HepG2 (cell line): ENCODE measurements around the gene SRSF2. TPM values are rescaled to one million over a fixed set of nuclear protein-coding genes. Genes with fewer than 3 reads are reported as not detected.

Source experiments
- CCDC6 ChIP-seq: sonication (generic); formaldehyde crosslinking; IDR thresholded peaks from 2 replicates; pipeline ENCODE4 v1.8.1; 2022; ENCODE audit warnings: mild to moderate bottlenecking, missing genetic modification reagents, moderate library complexity
- FOXA1 ChIP-seq, 2 experiments: fragments of 450-650 bp in 1 of 2; sonication (generic) in 1 of 2; formaldehyde crosslinking in 1 of 2; IDR thresholded peaks; 2 replicates each; pipeline versions ENCODE4 v1.4.0 to v1.6.1; 2016 to 2020; ENCODE audit warnings: missing genetic modification reagents in 1 of 2
- HOXA5 ChIP-seq: sonication (generic); formaldehyde crosslinking; IDR thresholded peaks from 2 replicates; pipeline ENCODE4 v1.4.0; 2020; ENCODE audit warnings: missing genetic modification reagents
- JARID2 ChIP-seq: sonication (generic); formaldehyde crosslinking; IDR thresholded peaks from 2 replicates; pipeline ENCODE4 v1.8.1; 2023; ENCODE audit warnings: missing genetic modification reagents, inconsistent platforms; ENCODE audit not compliant: insufficient replicate concordance
- KLF9 ChIP-seq: IDR thresholded peaks from 2 replicates; pipeline ENCODE4 v1.6.1; 2016; ENCODE audit warnings: low read depth
- MAF1 ChIP-seq: sonication (generic); formaldehyde crosslinking; IDR thresholded peaks from 2 replicates; pipeline ENCODE4 v1.5.0; 2020; ENCODE audit warnings: missing genetic modification reagents, borderline replicate concordance
- MTF1 ChIP-seq: sonication (generic); formaldehyde crosslinking; IDR thresholded peaks from 2 replicates; pipeline ENCODE4 v1.5.0; 2020; ENCODE audit warnings: missing genetic modification reagents
- NCOA5 ChIP-seq: sonication (generic); formaldehyde crosslinking; IDR thresholded peaks from 2 replicates; pipeline ENCODE4 v1.4.0; 2020; ENCODE audit warnings: missing genetic modification reagents
- NR1H2 ChIP-seq: sonication (generic); formaldehyde crosslinking; IDR thresholded peaks from 2 replicates; pipeline ENCODE4 v1.8.1; 2022; ENCODE audit warnings: low read depth, missing genetic modification reagents, borderline replicate concordance
- PRPF4 ChIP-seq: fragments of 200-400 bp; formaldehyde crosslinking; IDR thresholded peaks from 2 replicates; pipeline ENCODE4 v1.6.1; 2016; ENCODE audit warnings: low read length, low read depth; ENCODE audit not compliant: poor library complexity, severe bottlenecking
- RORA ChIP-seq: sonication (generic); formaldehyde crosslinking; IDR thresholded peaks from 2 replicates; pipeline ENCODE4 v1.5.0; 2020; ENCODE audit warnings: mild to moderate bottlenecking, missing genetic modification reagents, moderate library complexity
- SMAD9 ChIP-seq: sonication (generic); formaldehyde crosslinking; IDR thresholded peaks from 2 replicates; pipeline ENCODE4 v1.5.1; 2020; ENCODE audit warnings: mild to moderate bottlenecking, missing genetic modification reagents
- SOX5 ChIP-seq: IDR thresholded peaks from 2 replicates; pipeline ENCODE4 v1.6.1; 2016; ENCODE audit warnings: borderline replicate concordance
- TCF7L2 ChIP-seq: IDR thresholded peaks from 2 replicates; pipeline ENCODE4 v1.6.1; 2011; ENCODE audit warnings: mild to moderate bottlenecking, low read depth, low read length, moderate library complexity
- ZFP1 ChIP-seq: IDR thresholded peaks from 2 replicates; pipeline ENCODE4 v1.6.1; 2016
- ZFP37 ChIP-seq: sonication (generic); formaldehyde crosslinking; IDR thresholded peaks from 2 replicates; pipeline ENCODE4 v1.4.0; 2020; ENCODE audit warnings: missing genetic modification reagents, borderline replicate concordance
- ZNF136 ChIP-seq: sonication (generic); formaldehyde crosslinking; IDR thresholded peaks from 2 replicates; pipeline ENCODE4 v1.8.1; 2022; ENCODE audit warnings: low read depth, mild to moderate bottlenecking, moderate library complexity, missing genetic modification reagents
- ZNF24 ChIP-seq: fragments of 450-650 bp; IDR thresholded peaks from 2 replicates; pipeline ENCODE4 v1.6.1; 2017; ENCODE audit warnings: antibody characterized with exemption, mild to moderate bottlenecking
- ZNF274 ChIP-seq: sonication (generic); formaldehyde crosslinking; IDR thresholded peaks from 2 replicates; pipeline ENCODE4 v1.5.1; 2020; ENCODE audit warnings: mild to moderate bottlenecking, missing genetic modification reagents
- ZNF431 ChIP-seq: sonication (generic); formaldehyde crosslinking; IDR thresholded peaks from 2 replicates; pipeline ENCODE4 v1.9.0; 2022; ENCODE audit warnings: missing genetic modification reagents, low read depth, mild to moderate bottlenecking, borderline replicate concordance
- ZNF773 ChIP-seq: sonication (generic); formaldehyde crosslinking; IDR thresholded peaks from 2 replicates; pipeline ENCODE4 v1.4.0; 2020; ENCODE audit warnings: missing genetic modification reagents, borderline replicate concordance
- ZXDC ChIP-seq: sonication (generic); formaldehyde crosslinking; IDR thresholded peaks from 2 replicates; pipeline ENCODE4 v1.5.0; 2020; ENCODE audit warnings: mild to moderate bottlenecking, missing genetic modification reagents
- polyA plus RNA-seq, 8 experiments: library from polyadenylated mRNA; depleted of rRNA in 3 of 8; stranded (reverse) in 7 of 8; unstranded in 1 of 8; fragments of >200 nt; fragmentation: Illumina TruSeq in 4 of 8; extraction: Trizol in 4 of 8; gene quantifications; 2 replicates each; pipeline versions ENCODE4 v1.2.1 to v1.2.3, GENCODE V29; 2011 to 2016; ENCODE audit warnings: low read depth in 4 of 8, missing spikeins in 1 of 8, mixed read lengths in 1 of 8; ENCODE audit not compliant: insufficient read depth in 1 of 8
- total RNA-seq, 5 experiments: library from RNA; depleted of rRNA; stranded (reverse); fragments of >200 nt; fragmentation: Illumina TruSeq; extraction: Trizol; gene quantifications; 2 replicates each; pipeline ENCODE4 v1.2.3, GENCODE V29; 2016; ENCODE audit warnings: low read depth in 1 of 5
- TF ChIP-seq, protein P1 (sequence below): IDR thresholded peaks from 2 replicates; pipeline ENCODE4 v1.6.1; 2016; ENCODE audit warnings: control low read depth
- TF ChIP-seq, protein P2 (sequence below): sonication (generic); formaldehyde crosslinking; conservative IDR thresholded peaks from 2 replicates; pipeline ENCODE4 v1.8.1; 2023; ENCODE audit warnings: missing genetic modification reagents
- TF ChIP-seq, protein P3 (sequence below): sonication (generic); formaldehyde crosslinking; IDR thresholded peaks from 2 replicates; pipeline ENCODE4 v1.8.0; 2022; ENCODE audit warnings: missing genetic modification reagents, low read depth, mild to moderate bottlenecking, borderline replicate concordance

SRSF2 gene
- total and polyA plus RNA-seq, 2 of the 13 experiments (the other 11 are each of a cell fraction or from before 2014, with no cell fraction given): 306 to 319 TPM

DNA sequence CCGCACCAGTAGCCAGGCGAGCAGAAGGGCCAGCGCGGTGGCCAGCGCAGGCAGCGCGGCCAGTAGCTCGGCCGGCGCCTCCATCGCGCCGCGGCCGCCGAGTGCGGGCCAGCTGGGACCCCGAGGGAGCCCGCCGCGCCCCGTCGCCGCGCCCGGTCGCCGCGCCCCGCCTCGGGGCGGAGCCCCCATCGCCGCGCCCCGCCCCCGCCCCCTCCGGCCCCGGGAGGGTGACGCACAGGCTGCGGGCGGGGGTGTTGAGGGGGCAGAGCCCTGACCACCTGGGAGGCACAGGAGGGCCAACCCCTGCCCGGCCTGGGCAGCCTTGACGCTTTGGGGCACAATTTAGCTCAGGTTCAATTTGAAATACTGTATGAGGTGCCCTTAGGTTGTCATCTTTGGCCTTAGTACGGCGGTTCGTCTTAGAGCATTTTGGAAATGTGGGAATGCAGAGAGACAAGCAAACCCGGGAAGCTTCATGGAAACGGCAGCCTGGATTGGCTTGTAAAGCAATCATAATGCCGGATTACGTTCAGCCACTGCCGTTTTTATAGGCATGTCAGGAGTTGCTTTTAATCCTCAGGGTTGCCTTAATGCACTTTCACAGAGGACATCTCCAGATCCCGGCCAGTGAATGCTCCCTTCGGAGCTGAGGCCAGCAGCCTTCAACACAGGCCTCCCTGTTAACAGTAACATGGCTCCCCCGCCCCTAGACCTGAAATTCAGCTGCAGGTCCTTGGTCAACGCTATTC, 26.1 kb downstream of the SRSF2 start, which contains the start of gene MXRA7 (continued):
- no peak for TF ChIP-seq ZXDC
- TF ChIP-seq ZFP1 (CRISPR knock-in tag): no peak
- TF ChIP-seq, protein P1, sequence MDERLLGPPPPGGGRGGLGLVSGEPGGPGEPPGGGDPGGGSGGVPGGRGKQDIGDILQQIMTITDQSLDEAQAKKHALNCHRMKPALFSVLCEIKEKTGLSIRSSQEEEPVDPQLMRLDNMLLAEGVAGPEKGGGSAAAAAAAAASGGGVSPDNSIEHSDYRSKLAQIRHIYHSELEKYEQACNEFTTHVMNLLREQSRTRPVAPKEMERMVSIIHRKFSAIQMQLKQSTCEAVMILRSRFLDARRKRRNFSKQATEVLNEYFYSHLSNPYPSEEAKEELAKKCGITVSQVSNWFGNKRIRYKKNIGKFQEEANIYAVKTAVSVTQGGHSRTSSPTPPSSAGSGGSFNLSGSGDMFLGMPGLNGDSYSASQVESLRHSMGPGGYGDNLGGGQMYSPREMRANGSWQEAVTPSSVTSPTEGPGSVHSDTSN (CRISPR knock-in tag): no peak
- TF ChIP-seq CCDC6 (CRISPR knock-in tag): no peak
- no peak for TF ChIP-seq ZNF773 (CRISPR knock-in tag)
- no peak for TF ChIP-seq ZNF136 (CRISPR knock-in tag)
- TF ChIP-seq KLF9 (CRISPR knock-in tag): no peak
- TF ChIP-seq ZNF274 (CRISPR knock-in tag): no peak; the same call in 1 of the 2 replicates
- no peak for TF ChIP-seq MAF1
- no peak for TF ChIP-seq TCF7L2
- TF ChIP-seq JARID2 (CRISPR knock-in tag): no peak
- no peak for TF ChIP-seq MTF1 (CRISPR knock-in tag)
- no peak for TF ChIP-seq RORA
- TF ChIP-seq ZNF24: no peak
- no peak for TF ChIP-seq HOXA5 (CRISPR knock-in tag)
- TF ChIP-seq FOXA1 (IDR thresholded peaks at IDR 0.05): no peak
- TF ChIP-seq FOXA1 (CRISPR knock-in tag; IDR thresholded peaks at IDR 0.05): no peak
- TF ChIP-seq, protein P2, sequence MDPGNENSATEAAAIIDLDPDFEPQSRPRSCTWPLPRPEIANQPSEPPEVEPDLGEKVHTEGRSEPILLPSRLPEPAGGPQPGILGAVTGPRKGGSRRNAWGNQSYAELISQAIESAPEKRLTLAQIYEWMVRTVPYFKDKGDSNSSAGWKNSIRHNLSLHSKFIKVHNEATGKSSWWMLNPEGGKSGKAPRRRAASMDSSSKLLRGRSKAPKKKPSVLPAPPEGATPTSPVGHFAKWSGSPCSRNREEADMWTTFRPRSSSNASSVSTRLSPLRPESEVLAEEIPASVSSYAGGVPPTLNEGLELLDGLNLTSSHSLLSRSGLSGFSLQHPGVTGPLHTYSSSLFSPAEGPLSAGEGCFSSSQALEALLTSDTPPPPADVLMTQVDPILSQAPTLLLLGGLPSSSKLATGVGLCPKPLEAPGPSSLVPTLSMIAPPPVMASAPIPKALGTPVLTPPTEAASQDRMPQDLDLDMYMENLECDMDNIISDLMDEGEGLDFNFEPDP (CRISPR knock-in tag): no peak
- no peak for TF ChIP-seq NR1H2 (CRISPR knock-in tag)
- no peak for TF ChIP-seq SMAD9 (CRISPR knock-in tag)
- no peak for TF ChIP-seq PRPF4
- peak; percentile 43; the same call in 1 of the 2 replicates for TF ChIP-seq SOX5 (CRISPR knock-in tag)
- no peak for TF ChIP-seq ZNF431 (CRISPR knock-in tag)
- TF ChIP-seq, protein P3, sequence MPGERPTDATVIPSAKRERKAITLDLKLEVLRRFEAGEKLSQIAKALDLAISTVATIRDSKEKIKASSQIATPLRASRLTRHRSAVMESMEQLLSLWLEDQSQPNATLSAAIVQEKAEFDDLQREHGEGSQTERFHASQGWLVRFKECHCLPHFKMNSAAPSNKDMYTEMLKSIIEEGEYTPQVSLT (CRISPR knock-in tag): no peak
- no peak for TF ChIP-seq ZFP37 (CRISPR knock-in tag)
- TF ChIP-seq NCOA5 (CRISPR knock-in tag): no peak
